ENCODE measurements around the gene BARHL1.

DNA sequence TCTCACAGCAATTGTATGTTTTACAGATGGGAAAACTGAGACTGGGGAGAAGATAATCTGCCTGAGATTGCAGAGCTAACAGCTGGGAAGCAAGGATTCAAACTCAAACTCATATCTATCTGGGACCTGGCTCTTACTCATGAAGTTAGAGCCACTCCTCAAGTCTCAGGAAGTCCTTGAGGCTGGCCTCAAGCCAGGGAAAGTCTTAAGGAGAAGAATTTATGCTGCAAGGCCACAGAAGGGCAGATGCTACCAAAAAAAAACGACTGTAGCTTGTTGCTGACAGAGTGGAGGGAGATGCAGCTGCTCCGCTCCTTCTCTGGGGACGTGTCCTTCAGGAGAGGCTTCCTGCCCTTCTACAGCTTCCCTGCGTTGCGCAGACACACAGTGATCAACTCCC lies 39.8 kb downstream of the BARHL1 start:
- TF ChIP-seq EZH2 (IDR thresholded peaks at IDR 0.05), result no peak
- TF ChIP-seq, protein P1, sequence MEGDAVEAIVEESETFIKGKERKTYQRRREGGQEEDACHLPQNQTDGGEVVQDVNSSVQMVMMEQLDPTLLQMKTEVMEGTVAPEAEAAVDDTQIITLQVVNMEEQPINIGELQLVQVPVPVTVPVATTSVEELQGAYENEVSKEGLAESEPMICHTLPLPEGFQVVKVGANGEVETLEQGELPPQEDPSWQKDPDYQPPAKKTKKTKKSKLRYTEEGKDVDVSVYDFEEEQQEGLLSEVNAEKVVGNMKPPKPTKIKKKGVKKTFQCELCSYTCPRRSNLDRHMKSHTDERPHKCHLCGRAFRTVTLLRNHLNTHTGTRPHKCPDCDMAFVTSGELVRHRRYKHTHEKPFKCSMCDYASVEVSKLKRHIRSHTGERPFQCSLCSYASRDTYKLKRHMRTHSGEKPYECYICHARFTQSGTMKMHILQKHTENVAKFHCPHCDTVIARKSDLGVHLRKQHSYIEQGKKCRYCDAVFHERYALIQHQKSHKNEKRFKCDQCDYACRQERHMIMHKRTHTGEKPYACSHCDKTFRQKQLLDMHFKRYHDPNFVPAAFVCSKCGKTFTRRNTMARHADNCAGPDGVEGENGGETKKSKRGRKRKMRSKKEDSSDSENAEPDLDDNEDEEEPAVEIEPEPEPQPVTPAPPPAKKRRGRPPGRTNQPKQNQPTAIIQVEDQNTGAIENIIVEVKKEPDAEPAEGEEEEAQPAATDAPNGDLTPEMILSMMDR (IDR thresholded peaks at IDR 0.05), result no peak
- TF ChIP-seq EZH2phosphoT487 (IDR thresholded peaks at IDR 0.05), result no peak

Data from neural progenitor cell (in vitro differentiated cells).